Hematopoietic multipotent progenitor cell treated with erythropoietin and hydrocortisone succinate and interleukin-3 and kit ligand, for 8 days (in vitro differentiated cells): ENCODE results near the gene HBP1.
"Not testable (repeated sequence)": the region's sequence is repeated elsewhere in the genome, so short reads cannot be mapped to it uniquely, and the experiment has no call there.

Experiments
- DNase-seq: peaks from one replicate; pipeline ENCODE4 v3.0.0-alpha.2; 2015

The HBP1 gene

DNA sequence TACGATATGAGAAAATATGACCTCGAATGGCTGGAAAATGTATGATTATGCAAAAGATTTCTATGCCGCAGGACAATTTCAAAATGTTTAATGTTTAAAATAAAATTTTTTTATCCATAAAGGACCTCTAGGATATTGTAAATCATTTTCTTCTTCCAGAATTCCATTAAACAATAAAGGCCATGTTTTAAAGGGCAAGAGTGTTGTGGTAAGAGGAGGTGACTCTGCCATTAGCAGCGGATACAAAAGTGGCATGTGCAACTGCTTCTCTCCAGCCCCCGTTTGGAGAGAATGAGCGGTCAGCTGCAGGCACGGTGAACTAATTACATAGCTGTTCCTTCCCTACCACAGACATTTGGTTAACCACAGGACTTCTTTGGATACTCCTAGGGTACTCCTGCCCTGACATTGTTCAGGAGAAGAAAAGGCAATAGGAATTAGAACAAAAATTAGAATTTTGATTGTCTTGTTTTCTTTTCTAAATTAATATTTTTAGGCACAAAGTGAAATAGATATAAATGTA lies 63.8 kb downstream of the HBP1 start:
- no peak for DNase-seq

DNA sequence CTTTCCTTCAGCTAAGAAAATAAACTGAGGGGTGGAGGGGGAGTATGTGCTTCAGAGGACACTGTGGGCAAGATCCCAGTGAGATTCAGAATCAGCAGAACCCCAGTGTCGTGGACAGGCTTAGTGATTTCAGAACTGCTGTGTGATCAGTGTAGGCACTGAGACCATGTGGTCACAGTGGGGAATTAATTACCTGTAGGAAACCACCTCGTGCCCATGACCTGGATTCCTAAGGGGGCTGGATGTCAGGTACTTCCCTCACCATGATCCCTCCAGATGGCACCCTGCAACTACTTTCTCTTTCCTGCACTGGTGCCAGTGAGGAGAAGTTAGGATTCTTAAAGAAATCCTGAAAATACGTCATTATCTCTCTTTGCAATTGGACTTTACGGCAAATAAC lies 64.4 kb downstream of the HBP1 start:
- no peak for DNase-seq

DNA sequence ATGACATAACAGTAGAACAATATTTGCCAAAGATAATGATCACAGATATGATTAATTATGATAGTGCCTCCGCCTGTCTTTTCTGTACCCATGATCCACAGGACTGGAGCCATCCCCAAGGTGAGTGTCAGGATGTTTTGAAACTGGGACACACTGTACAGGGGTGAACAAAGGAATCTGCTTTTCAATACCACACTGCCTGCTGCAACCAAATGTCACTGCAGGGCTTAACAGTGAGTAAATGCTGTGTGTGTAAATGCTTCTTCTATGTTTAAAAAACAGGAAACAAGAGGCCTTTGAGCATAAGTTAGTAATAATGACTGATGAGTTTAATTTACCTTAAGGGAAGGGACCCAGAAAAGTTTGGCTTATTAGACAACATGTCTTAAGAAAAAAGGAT lies 65.2 kb downstream of the HBP1 start:
- DNase-seq: no peak

DNA sequence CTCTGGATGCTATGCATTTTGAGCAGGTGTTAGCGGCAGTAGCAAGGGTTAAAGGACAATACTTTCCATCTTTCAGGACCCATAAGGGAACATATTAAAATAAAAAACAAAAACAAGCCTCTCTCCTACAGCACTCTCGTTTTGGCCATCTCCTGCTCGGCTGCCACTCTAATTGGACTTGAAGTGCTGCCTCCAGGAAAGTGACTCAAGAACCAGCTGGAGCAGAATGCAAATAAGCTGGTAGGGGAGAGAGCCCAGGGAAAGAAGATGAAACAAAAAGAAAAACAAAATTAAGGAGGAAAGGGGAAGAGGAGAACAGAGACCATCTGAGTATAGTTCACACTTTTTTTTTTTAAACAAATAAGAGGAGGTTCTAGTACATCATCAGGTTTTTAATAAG lies 65.6 kb downstream of the HBP1 start:
- no peak for DNase-seq

DNA sequence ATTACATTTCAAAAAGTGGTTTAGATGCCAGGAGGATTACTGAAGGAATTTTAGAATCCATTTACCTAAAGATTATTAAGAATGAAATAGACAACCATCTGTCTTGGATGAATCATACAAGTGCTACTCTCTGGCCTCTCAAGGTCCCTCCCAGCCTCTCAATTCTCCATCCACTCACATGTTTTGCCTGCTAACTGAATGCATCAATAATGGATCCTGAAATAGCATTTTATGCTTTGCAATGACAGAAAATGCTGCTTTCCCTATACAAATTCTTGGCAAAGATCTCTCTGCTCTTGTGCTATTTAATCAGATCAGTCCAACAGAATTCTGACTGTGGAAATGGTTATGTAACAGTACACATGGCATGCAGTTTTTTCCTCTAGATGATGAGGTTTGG lies 68.1 kb downstream of the HBP1 start:
- no peak for DNase-seq

DNA sequence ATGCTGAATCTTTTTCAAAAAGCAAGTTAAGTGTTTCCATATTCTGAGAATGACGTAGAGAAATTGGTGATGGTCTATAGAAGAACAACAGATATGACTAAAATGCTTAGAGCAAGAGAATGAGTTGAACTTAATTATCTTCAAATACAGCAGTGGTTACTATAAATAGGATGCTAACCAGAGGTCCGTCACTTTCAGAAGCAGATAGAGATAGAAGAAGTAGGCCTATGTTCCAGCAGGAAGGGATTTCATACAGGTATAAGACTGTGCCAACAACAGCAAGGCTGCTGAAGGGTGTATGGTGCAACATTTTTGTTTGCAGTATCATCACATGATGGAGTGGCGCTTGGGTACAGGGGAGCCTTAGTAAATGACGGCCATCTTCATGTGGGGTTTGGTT lies 68.6 kb downstream of the HBP1 start:
- DNase-seq: no peak

DNA sequence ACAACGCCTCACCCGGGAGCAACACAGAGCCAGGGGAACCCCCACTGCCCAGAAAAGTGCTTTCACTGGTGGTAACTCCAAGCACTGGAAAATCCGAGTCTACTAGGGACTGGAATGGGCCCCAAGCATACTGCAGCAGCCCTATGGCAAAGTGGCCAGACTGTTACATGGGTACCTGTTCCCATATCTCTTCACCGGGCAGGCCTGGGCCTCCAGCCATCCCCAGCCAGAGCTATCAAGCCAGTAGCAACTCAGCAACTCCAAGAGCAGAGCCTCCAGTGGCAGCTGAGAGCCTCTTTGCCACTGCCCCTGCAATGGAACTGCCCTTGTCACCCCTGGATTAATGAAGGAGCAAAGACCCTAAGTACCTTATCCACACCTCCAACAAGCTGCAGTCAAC lies 73.5 kb downstream of the HBP1 start:
- no peak for DNase-seq

DNA sequence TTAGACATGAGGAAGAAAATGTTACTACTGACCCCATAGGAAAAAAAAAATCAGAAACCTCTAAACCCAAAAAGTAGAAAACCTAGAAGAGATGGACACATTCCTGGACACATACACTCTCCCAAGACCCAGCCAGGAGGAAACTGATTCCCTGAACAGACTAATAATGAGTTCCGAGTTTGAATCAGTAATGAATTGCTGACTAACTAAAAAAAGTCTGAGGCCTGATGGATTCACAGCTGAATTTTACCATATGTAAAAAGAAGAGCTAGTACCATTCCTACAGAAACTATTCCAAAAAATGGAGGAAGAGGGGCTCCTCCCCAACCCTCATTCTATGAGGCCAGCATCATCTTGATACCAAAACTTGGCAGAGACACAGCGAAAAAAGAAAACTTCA lies 75.8 kb downstream of the HBP1 start:
- DNase-seq: no peak

DNA sequence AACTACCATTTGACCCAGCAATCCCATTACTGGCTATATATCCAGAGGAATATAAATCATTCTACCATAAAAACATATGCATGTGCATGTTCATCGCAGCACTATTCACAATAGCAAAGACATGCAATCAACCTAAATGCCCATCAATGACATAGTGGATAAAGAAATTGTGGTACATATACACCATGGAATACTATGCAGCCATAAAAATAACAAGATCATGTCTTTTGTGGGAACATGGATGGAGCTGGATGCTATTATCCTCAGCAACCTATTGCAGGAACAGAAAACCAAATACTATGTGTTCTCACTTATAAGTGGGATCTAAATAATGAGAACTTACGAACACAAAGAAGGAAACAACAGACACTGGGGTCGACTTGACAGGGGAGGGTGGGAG lies 78.0 kb downstream of the HBP1 start:
- not testable (repeated sequence) for DNase-seq

DNA sequence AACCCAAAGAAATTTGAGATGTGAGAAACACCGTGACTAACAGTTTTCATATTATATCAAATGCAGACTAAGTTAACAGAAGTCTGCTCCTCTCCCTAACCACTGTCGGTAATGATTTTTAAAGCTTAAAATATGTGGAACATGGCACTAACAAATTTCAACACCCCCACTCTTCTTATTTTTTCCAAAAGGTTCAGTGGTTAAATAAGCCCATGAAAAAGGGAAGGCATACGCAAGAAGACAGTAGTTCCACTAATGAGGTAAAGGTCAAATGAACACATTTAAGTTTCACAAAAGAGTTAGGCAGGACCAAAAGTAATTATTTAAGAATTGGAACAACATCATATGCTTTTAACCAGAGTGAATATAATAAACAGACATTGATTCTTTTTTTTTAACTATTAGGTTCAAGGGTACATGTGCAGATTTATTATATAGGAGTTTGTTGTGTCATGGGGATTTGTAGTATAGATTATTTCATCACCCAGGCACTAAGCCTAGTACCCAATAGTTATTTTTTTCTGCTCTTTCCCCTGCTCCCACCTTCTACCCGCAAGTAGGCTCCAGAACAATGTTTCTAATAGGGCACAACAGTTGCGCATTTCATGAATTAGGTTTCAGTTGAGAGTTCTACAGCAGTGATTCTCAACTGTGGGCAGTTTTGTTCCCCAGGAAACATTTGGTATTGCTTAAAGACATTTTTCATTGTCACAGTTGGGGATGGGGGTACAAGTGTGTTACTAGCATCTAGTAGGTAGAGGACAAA lies 79.9 kb downstream of the HBP1 start:
- no peak for DNase-seq

DNA sequence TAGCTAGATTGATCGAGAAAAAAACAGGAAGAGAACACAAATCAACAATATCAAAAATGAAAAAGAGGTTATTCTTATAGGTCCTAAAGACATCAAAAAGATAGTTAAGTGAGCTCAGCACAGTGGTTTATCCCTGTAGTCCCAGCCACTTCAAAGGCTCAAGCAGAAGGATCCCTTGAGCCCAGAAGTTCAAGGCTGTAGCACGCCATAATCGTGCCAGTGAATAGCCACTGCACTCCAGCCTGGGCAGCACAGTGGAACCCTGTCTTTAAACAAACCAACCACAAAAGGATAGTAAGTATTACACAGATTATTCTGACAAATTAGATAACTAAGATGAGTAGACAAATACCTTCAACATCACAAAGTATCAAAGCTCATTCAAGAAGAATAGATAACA lies 83.2 kb downstream of the HBP1 start:
- DNase-seq: no peak
